OCI-LY3 (cell line): Measurements from ENCODE around the gene TMEM164.

ENCODE experiments used
- H2AFZ ChIP-seq: fragments of 200-600, 300-600 bp; shearing (Covaris generic); 2 replicates; pipeline ENCODE4 v1.6.0; 2014; ENCODE audit warnings: antibody characterized with exemption, low read depth, low read length
- H3K27ac ChIP-seq: fragments of 200-600, 300-600 bp; sonication (generic); 2 replicates; pipeline ENCODE4 v1.5.1; 2014; ENCODE audit warnings: mild to moderate bottlenecking, low read length, moderate library complexity, mixed read lengths
- H3K27me3 ChIP-seq: fragments of 200-600, 300-600 bp; sonication (generic); 2 replicates; pipeline ENCODE4 v1.6.1; 2014; ENCODE audit warnings: low read depth, low read length, mixed read lengths
- H3K36me3 ChIP-seq: fragments of 200-600, 300-600 bp; sonication (generic); replicated peaks from 2 replicates; pipeline ENCODE3; 2014; ENCODE audit warnings: low read depth, low read length, mixed read lengths
- H3K4me1 ChIP-seq: fragments of 300-600, 200-600 bp; sonication (generic); 2 replicates; pipeline ENCODE4 v1.6.1; 2014; ENCODE audit warnings: low read length, mixed read lengths
- H3K4me2 ChIP-seq: fragments of 200-600, 300-600 bp; sonication (generic); 2 replicates; pipeline ENCODE4 v1.6.1; 2014; ENCODE audit warnings: low read length, mixed read lengths
- H3K4me3 ChIP-seq: fragments of 300-600, 200-600 bp; sonication (generic); 2 replicates; pipeline ENCODE4 v1.5.1; 2014; ENCODE audit warnings: antibody characterized with exemption, mild to moderate bottlenecking, low read length, moderate library complexity
- H3K79me2 ChIP-seq: fragments of 300-600, 200-600 bp; shearing (Covaris generic); 2 replicates; pipeline ENCODE4 v1.6.1; 2014; ENCODE audit warnings: mild to moderate bottlenecking, low read length, mixed read lengths
- H3K9ac ChIP-seq: fragments of 300-600, 200-600 bp; shearing (Covaris generic); 2 replicates; pipeline ENCODE4 v1.6.0; 2014; ENCODE audit warnings: mild to moderate bottlenecking, low read length, moderate library complexity
- H3K9me3 ChIP-seq: fragments of 200-600, 300-600 bp; shearing (Covaris generic); 2 replicates; pipeline ENCODE4 v1.6.1; 2014; ENCODE audit warnings: low read length, mixed read lengths; ENCODE audit not compliant: insufficient read depth
- H4K20me1 ChIP-seq: fragments of 200-600, 300-600 bp; sonication (generic); 2 replicates; pipeline ENCODE4 v1.6.1; 2016; ENCODE audit warnings: low read length, mixed read lengths; ENCODE audit not compliant: insufficient read depth
- EZH2phosphoT487 ChIP-seq: fragments of 200-600 bp; shearing (Covaris generic); IDR thresholded peaks from 2 replicates; pipeline ENCODE4 v1.6.1; 2018; ENCODE audit warnings: antibody characterized with exemption, mixed run types, low read depth
- TF ChIP-seq, protein P1 (sequence below): fragments of 200-600, 300-600 bp; sonication (generic); IDR thresholded peaks from 2 replicates; pipeline ENCODE4 v1.5.1; 2014; ENCODE audit warnings: antibody characterized with exemption, low read length, low read depth

TMEM164 gene

GRCh38 chrX:110181459-110182137 lies 178.7 kb downstream of the TMEM164 start:
- no peak overlapping the region for H3K9ac ChIP-seq
- H3K9me3 ChIP-seq, result no peaks in the 10 kb centered on the region
- no peaks in the 10 kb centered on the region for H4K20me1 ChIP-seq
- H3K36me3 ChIP-seq, result peaks cover 3% of the 10 kb centered on the region
- no peak overlapping the region for H3K27ac ChIP-seq
- TF ChIP-seq EZH2phosphoT487, result no peak
- TF ChIP-seq, protein P1, sequence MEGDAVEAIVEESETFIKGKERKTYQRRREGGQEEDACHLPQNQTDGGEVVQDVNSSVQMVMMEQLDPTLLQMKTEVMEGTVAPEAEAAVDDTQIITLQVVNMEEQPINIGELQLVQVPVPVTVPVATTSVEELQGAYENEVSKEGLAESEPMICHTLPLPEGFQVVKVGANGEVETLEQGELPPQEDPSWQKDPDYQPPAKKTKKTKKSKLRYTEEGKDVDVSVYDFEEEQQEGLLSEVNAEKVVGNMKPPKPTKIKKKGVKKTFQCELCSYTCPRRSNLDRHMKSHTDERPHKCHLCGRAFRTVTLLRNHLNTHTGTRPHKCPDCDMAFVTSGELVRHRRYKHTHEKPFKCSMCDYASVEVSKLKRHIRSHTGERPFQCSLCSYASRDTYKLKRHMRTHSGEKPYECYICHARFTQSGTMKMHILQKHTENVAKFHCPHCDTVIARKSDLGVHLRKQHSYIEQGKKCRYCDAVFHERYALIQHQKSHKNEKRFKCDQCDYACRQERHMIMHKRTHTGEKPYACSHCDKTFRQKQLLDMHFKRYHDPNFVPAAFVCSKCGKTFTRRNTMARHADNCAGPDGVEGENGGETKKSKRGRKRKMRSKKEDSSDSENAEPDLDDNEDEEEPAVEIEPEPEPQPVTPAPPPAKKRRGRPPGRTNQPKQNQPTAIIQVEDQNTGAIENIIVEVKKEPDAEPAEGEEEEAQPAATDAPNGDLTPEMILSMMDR, result no peak
- H3K4me1 ChIP-seq, result no peaks in the 10 kb centered on the region
- no peaks in the 10 kb centered on the region for H3K27me3 ChIP-seq
- H3K79me2 ChIP-seq, result no peaks in the 10 kb centered on the region
- H3K4me3 ChIP-seq, result no peak overlapping the region
- no peak overlapping the region for H3K4me2 ChIP-seq
- no peak overlapping the region for H2AFZ ChIP-seq

DNA sequence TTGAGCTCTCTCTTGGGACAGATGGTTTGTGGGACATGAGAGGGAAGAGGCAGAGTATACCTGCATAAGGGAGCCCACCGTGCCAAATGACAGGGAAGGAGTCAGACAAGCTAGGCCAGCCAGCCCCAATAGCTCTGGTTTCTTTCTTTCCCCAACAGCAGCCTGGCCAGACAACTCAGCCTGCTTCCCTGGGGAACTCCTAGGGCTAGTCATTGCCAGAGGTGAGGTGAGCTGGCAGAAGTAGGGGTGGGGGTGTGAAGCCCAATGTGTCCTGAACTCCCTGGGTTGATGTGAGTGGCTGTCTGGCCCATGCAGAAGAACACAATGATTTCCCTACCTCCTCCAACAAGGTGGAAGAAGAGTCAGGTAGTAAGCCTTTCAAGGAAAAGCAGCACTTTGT lies 179.4 kb downstream of the TMEM164 start:
- no peak for TF ChIP-seq EZH2phosphoT487
- TF ChIP-seq, protein P1, result no peak
- Histone ChIP-seq H3K9me3 (no peaks in the 10 kb centered on the region), H3K27ac (no peak overlapping the region)

DNA sequence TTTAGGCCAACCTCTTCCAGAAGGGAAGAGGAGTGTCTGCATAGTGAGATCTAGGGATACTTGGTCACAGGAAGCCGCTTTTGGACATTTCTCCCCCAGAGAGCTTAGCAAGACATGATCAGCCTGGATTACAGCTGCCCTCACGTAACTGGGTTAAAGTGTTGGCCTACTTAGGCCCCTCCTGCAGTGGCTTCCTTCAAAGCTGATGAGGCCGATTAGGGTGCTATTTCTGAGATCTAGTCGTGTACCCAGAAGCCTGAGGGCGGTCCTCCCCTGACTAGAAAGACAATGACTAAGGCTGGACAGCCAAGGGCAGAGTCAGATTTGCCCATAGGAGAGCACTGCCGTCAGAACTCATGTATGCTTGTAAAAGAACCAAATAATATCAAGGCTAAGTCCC lies 180.0 kb downstream of the TMEM164 start:
- TF ChIP-seq, protein P1, result no peak
- no peak for TF ChIP-seq EZH2phosphoT487
- Histone ChIP-seq H2AFZ (no peak overlapping the region), H3K4me2 (no peak overlapping the region)

More for the DNA sequence above, 179.4 kb downstream of the TMEM164 start:
- Histone ChIP-seq H3K4me1 (no peaks in the 10 kb centered on the region), H3K4me3 (no peak overlapping the region), H3K27me3 (no peaks in the 10 kb centered on the region), H2AFZ (no peak overlapping the region), H3K79me2 (no peaks in the 10 kb centered on the region), H3K9ac (no peak overlapping the region), H3K36me3 (peaks cover 3% of the 10 kb centered on the region), H4K20me1 (no peaks in the 10 kb centered on the region), H3K4me2 (no peak overlapping the region)

GRCh38 chrX:110183314-110183713 lies 180.4 kb downstream of the TMEM164 start:
- no peaks in the 10 kb centered on the region for H3K27me3 ChIP-seq
- H3K36me3 ChIP-seq, result peaks cover 3% of the 10 kb centered on the region
- no peaks in the 10 kb centered on the region for H3K79me2 ChIP-seq
- no peaks in the 10 kb centered on the region for H4K20me1 ChIP-seq
- no peak overlapping the region for H2AFZ ChIP-seq
- H3K4me3 ChIP-seq, result no peak overlapping the region
- H3K9ac ChIP-seq, result no peak overlapping the region
- no peaks in the 10 kb centered on the region for H3K9me3 ChIP-seq
- H3K4me1 ChIP-seq, result no peaks in the 10 kb centered on the region
- H3K27ac ChIP-seq, result no peak overlapping the region
- H3K4me2 ChIP-seq, result no peak overlapping the region
- TF ChIP-seq EZH2phosphoT487, result no peak
- TF ChIP-seq, protein P1, result no peak

More for the DNA sequence above, 180.0 kb downstream of the TMEM164 start:
- Histone ChIP-seq H3K36me3 (peaks cover 3% of the 10 kb centered on the region), H3K4me3 (no peak overlapping the region), H3K4me1 (no peaks in the 10 kb centered on the region), H3K79me2 (no peaks in the 10 kb centered on the region), H3K27ac (no peak overlapping the region), H3K9me3 (no peaks in the 10 kb centered on the region), H3K27me3 (no peaks in the 10 kb centered on the region), H4K20me1 (no peaks in the 10 kb centered on the region), H3K9ac (no peak overlapping the region)
